Left lung (tissue), 10 donors: ENCODE results near the gene PKD2. TPM values are rescaled to one million over a fixed set of nuclear protein-coding genes. Genes with fewer than 3 reads are reported as not detected.
A peak's percentile ranks its signal among the peaks of the same experiment; 100 is the strongest.

Source experiments
- ATAC-seq: fragments of 200-7000 bp; cut with Tn5 transposase; one replicate; pipeline ENCODE4 v1.9.1; 2020; ENCODE audit warnings: moderate library complexity
- DNase-seq, 4 donors: peaks; one replicate each; pipeline ENCODE4 v3.0.0-alpha.2; 2013 to 2020
- H3K27ac ChIP-seq, 2 donors: fragments of 200-600 bp; sonication (generic) in 1 of 2; one replicate each; pipeline versions ENCODE4 v1.5.0 to v1.8.0; 2020 to 2021
- H3K27me3 ChIP-seq, 2 donors: fragments of 200-600 bp; sonication (generic) in 1 of 2; one replicate each; pipeline versions ENCODE4 v1.5.0 to v1.8.0; 2020 to 2021
- H3K36me3 ChIP-seq, 2 donors: fragments of 200-600 bp; sonication (generic) in 1 of 2; one replicate each; pipeline versions ENCODE4 v1.5.0 to v1.8.0; 2020 to 2021
- H3K4me1 ChIP-seq, 2 donors: fragments of 200-600 bp; one replicate each; pipeline ENCODE4 v1.8.0; 2021
- H3K4me3 ChIP-seq, 2 donors: fragments of 200-600 bp; sonication (generic) in 1 of 2; one replicate each; pipeline versions ENCODE4 v1.5.0 to v1.8.0; 2020 to 2021; ENCODE audit warnings: mild to moderate bottlenecking in 1 of 2
- H3K9me3 ChIP-seq, 2 donors: fragments of 200-600 bp; sonication (generic) in 1 of 2; one replicate each; pipeline versions ENCODE4 v1.5.0 to v1.8.0; 2020 to 2021
- intact Hi-C, 2 donors: fragments of 100-400 bp; cut with DNase I; formaldehyde crosslinking; loops; one replicate each; pipeline versions ENCODE4 v1.11.2 to v1.14.2; 2022
- polyA plus RNA-seq, 6 donors: library from polyadenylated mRNA; unstranded; fragments of 120-200 nt; gene quantifications; one replicate each; pipeline ENCODE4 v1.2.1, GENCODE V29; 2013; ENCODE audit not compliant: insufficient read length in 6 of 6
- total RNA-seq, 2 donors: library from RNA; stranded (reverse); fragmentation: NEBNext Ultra II Directional; extraction: Animal tissue kit (Norgen Biotek cat#: 25700); gene quantifications; one replicate each; pipeline ENCODE4 v1.2.1, GENCODE V29; 2021
- TF ChIP-seq, protein P1 (sequence below), 2 donors: fragments of 200-600 bp; sonication (generic) in 1 of 2; IDR thresholded peaks; one replicate each; pipeline versions ENCODE4 v1.5.0 to v1.8.0; 2021; ENCODE audit warnings: antibody characterized with exemption in 2 of 2
- donor health status: DM: no; HTN: yes; CAD: no.
- donor health status: DM: no; HTN: no; CAD: no.

PKD2 gene
- total and polyA plus RNA-seq, 8 donors: 22.6 to 72.4 (median 62.0) TPM

GRCh38 chr4:88014386-88014905, 7.0 kb downstream of the PKD2 start:
- Histone ChIP-seq H3K4me1 (peaks cover 4 to 53% of the 10 kb centered on the region in 2 donors), H3K9me3 (no peaks in the 10 kb centered on the region), H3K4me3 (no peak overlapping the region), H3K27me3 (no peaks in the 10 kb centered on the region), H3K36me3 (no peaks in the 10 kb centered on the region), H3K27ac (no peak overlapping the region)
- intact Hi-C loops: no loop called here
- DNase-seq: no peak
- TF ChIP-seq, protein P1, sequence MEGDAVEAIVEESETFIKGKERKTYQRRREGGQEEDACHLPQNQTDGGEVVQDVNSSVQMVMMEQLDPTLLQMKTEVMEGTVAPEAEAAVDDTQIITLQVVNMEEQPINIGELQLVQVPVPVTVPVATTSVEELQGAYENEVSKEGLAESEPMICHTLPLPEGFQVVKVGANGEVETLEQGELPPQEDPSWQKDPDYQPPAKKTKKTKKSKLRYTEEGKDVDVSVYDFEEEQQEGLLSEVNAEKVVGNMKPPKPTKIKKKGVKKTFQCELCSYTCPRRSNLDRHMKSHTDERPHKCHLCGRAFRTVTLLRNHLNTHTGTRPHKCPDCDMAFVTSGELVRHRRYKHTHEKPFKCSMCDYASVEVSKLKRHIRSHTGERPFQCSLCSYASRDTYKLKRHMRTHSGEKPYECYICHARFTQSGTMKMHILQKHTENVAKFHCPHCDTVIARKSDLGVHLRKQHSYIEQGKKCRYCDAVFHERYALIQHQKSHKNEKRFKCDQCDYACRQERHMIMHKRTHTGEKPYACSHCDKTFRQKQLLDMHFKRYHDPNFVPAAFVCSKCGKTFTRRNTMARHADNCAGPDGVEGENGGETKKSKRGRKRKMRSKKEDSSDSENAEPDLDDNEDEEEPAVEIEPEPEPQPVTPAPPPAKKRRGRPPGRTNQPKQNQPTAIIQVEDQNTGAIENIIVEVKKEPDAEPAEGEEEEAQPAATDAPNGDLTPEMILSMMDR (IDR thresholded peaks at IDR 0.05): no peak
- no peak for ATAC-seq

- TF ChIP-seq, protein P1 (IDR thresholded peaks at IDR 0.05): no peak
- H3K27ac ChIP-seq: no peak overlapping the region
Observed at GRCh38 chr4:88015659-88016295, 8.3 kb downstream of the PKD2 start.

DNA sequence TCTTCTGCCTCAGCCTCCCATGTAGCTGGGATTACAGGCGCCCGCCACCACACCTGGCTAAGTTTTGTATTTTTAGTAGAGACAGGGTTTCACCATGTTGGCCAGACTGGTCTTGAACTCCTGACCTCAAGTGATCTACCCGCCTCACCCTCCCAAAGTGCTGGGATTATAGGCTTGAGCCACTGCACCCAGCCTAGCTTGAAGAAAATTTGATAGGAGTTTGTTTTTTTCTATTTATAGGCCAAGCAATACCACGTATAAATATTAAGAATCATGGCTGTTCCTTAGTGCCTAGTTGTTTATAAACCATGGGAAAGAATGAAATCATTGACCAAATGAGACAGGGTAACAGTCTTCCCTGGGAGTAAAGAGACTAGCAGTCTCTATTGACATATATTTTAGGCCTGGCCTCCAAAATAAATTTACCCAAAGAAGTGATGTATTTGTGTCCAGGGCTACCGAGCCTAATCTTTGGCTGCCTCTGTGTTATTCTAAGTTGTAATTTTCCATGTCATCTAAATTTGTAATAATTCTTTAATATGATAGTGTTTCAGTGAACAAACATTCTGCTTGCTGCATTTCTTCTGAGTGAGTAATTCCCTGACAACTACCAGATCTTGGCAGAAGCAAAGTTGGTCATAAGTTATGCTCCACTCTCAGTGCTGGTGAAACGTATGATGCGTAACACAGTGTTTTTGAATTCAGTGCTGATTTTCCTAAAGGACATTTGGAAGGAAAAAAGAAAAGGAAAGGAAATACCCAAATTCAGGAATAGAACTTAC, 10.3 kb downstream of the PKD2 start:
- peaks cover 4 to 23% of the 10 kb centered on the region in 2 donors for H3K4me1 ChIP-seq
- intact Hi-C loops: no loop called here
- TF ChIP-seq, protein P1 (IDR thresholded peaks at IDR 0.05): no peak
- DNase-seq: peak in 2 of 4 donors; percentile 26 to 37
- peaks cover 0 to 5% of the 10 kb centered on the region in 2 donors for H3K36me3 ChIP-seq
- H3K27ac ChIP-seq: peak overlapping the region; percentile 30 to 86
- H3K4me3 ChIP-seq: no peak overlapping the region
- peak; percentile 83 for ATAC-seq
- H3K9me3 ChIP-seq: no peaks in the 10 kb centered on the region
- H3K27me3 ChIP-seq: no peaks in the 10 kb centered on the region

More at GRCh38 chr4:88015659-88016295, 8.3 kb downstream of the PKD2 start:
- intact Hi-C loops: no loop called here
- H3K27me3 ChIP-seq: no peaks in the 10 kb centered on the region
- DNase-seq: no peak
- H3K4me1 ChIP-seq: peaks cover 4 to 40% of the 10 kb centered on the region in 2 donors
- ATAC-seq: no peak
- H3K9me3 ChIP-seq: no peaks in the 10 kb centered on the region
- H3K4me3 ChIP-seq: no peak overlapping the region
- H3K36me3 ChIP-seq: no peaks in the 10 kb centered on the region

GRCh38 chr4:88018466-88018865, 11.0 kb downstream of the PKD2 start:
- Histone ChIP-seq H3K36me3 (peaks cover 0 to 5% of the 10 kb centered on the region in 2 donors), H3K9me3 (no peaks in the 10 kb centered on the region), H3K4me3 (no peak overlapping the region), H3K27me3 (no peaks in the 10 kb centered on the region), H3K4me1 (peaks cover 4 to 18% of the 10 kb centered on the region in 2 donors), H3K27ac (peak overlapping the region; percentile 30 to 86)
- peak in 3 of 4 donors; percentile 33 to 61 (median 34) for DNase-seq
- TF ChIP-seq, protein P1 (IDR thresholded peaks at IDR 0.05): no peak
- intact Hi-C loops: no loop called here
- ATAC-seq: peak; percentile 61

- peaks cover 0 to 12% of the 10 kb centered on the region in 2 donors for H3K36me3 ChIP-seq
- DNase-seq (no peak), ATAC-seq (peak; percentile 33)
- H3K4me1 ChIP-seq: peaks cover 4 to 14% of the 10 kb centered on the region in 2 donors
- TF ChIP-seq, protein P1 (IDR thresholded peaks at IDR 0.05): no peak
- peak overlapping the region in 1 of 2 donors; percentile 8 for H3K27ac ChIP-seq
- intact Hi-C loops: no loop called here
- H3K27me3 ChIP-seq: no peaks in the 10 kb centered on the region
- H3K9me3 ChIP-seq: peaks cover 0 to 8% of the 10 kb centered on the region in 2 donors
- no peak overlapping the region for H3K4me3 ChIP-seq
Observed at GRCh38 chr4:88021824-88022223, 14.4 kb downstream of the PKD2 start.
